GM11168 (cell line): Measurements from ENCODE around the gene CASS4.

Experiments
- in situ Hi-C: fragments of 300-500 bp; cut with MboI; formaldehyde crosslinking; loops from one replicate; pipeline ENCODE4 v1.12.0; 2022; ENCODE audit warnings: low sequenced_read_pairs; ENCODE audit not compliant: unreplicated experiment

CASS4 gene, protein sequence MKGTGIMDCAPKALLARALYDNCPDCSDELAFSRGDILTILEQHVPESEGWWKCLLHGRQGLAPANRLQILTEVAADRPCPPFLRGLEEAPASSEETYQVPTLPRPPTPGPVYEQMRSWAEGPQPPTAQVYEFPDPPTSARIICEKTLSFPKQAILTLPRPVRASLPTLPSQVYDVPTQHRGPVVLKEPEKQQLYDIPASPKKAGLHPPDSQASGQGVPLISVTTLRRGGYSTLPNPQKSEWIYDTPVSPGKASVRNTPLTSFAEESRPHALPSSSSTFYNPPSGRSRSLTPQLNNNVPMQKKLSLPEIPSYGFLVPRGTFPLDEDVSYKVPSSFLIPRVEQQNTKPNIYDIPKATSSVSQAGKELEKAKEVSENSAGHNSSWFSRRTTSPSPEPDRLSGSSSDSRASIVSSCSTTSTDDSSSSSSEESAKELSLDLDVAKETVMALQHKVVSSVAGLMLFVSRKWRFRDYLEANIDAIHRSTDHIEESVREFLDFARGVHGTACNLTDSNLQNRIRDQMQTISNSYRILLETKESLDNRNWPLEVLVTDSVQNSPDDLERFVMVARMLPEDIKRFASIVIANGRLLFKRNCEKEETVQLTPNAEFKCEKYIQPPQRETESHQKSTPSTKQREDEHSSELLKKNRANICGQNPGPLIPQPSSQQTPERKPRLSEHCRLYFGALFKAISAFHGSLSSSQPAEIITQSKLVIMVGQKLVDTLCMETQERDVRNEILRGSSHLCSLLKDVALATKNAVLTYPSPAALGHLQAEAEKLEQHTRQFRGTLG

DNA sequence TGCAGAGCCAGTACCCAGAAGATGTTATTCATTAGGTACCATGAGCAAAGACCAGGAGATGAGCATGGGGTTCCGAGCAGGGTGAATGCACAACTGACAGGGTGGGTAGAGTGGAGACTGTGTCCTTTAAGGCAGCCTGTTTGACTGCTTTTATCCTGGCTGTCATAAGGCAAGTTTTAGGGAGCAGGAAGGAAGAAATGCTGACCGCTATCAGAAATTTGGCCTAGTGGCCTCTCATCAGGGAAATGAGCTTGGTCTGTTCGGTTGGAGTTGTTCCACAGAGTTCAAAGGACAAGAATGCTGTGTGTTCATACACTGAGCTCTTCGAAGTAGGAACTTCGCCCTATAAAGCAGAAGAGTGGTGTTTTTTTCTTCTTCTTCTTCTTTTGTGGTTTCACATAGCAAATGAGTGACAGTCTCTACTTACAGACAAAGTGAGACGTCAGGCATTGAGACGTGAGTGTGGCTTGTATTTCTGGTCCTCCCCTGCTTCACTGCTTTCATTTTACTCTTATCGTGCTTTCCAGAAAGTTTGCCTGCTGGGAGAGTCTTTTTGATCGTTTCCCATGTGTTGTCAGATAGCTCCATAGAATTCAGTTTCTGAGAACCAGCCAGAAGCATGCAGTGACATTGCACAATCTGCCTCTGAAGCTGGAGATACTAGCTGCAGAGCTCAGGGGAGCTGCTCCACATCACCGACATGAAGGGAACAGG is at the start of gene CASS4:
TSS of gene CASS4 (plus strand) at position 502 of the 714 bp plus-strand sequence. CDS start at position 701, 199 bp downstream.
- in situ Hi-C loops: no loop called here

DNA sequence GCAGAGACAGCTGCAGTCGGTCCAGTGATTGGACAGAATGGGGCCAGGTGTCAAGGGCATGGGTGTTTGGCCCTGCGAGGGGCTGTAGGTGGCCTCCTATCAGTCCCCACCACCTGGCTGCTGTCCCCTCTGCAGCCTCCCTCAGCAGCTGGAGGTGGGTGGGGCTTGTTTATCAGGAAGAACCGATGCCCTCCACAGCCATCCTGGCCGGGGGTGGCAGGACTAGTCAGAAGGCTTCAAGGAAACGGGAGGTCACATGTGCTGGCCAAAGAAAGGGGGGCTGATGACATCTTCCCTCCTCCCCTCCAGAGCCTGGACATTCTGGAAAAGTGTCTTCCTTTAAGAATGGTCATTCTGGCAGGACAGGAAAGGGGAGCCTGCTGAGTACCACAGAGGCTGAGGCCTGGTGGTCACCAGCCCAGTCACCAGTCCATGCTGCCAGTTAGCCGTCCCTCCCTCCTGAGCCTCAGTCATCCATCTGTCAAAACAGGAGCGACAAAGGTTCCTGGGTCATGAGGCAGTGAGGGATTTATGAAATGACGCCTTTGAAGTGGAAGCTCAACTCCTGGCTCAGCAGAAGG is 49.1 kb upstream of the CASS4 start:
- in situ Hi-C loops: no loop called here

DNA sequence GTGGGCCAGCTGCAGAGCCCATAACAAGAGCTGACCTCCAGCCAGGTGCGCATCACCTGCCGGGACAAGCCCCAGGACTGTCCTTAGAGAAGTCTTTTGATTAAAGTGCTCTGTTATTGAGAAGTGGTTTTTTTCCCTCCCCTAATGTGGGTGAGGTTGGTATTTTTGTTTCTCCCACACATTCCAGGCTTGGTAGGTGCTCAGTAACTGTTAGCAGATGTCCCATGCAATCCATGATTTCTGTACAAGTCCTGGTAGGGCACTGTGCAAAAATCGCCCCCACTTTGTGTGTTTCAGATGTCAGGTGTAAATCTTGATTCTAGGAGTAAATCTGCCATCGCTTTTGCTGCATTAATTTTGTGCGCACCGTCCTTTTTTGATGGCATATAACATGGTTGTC is 48.6 kb upstream of the CASS4 start:
- in situ Hi-C loops: no loop called here

DNA sequence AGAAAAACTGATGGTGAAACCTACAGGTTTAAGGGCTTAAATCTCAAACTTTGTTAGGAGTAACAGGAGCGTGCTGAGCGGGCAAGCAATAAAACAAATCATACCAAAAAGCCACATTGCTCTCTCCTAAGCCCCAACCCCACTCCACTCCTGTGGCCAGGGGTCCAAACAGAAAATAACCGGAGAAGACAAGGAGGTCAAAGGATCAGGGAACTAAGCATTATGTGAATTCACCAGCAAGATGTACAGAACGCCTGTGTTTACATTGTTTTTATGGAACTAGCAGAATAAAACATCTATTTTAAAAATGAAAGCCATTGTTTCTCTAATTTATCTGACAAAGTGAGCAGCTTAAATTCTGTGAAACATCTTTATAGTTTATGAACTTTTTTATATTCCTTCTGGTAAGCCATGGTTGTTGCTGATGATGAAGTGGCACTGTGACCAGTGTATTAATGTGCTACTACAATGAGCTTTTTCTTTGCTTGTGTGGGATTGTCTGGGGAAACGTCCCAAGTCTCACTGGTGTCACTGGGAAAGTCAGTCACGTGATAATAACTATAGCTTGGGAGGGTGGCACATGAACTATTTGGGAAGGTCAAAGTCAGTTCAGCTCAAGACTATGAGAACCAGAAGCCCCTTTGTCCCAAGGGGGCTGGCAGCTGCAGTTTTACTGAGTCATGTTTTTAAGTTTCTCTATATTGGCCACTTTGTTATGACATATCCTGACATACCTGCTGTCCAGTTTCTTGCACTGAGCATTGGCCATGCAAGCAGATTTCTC is 43.5 kb upstream of the CASS4 start:
- in situ Hi-C loops: no loop called here

DNA sequence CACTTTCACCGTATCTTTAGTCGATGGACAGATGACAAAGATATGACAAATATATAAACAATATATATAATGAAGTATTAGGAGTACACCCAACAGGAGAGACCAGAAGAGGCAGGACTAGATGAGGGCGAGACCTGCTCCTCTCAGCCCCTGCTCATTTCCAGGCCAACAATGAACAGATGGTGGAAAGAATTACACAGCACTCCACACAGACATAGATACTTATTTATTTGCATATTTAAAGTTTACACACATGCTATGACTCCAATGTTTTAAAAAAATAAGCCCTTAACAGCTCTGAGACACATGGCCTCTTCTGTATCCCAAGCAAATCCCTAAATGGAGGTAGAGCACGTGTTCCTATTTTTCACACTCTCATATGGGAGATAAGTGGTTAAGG is 42.9 kb upstream of the CASS4 start:
- in situ Hi-C loops: no loop called here

DNA sequence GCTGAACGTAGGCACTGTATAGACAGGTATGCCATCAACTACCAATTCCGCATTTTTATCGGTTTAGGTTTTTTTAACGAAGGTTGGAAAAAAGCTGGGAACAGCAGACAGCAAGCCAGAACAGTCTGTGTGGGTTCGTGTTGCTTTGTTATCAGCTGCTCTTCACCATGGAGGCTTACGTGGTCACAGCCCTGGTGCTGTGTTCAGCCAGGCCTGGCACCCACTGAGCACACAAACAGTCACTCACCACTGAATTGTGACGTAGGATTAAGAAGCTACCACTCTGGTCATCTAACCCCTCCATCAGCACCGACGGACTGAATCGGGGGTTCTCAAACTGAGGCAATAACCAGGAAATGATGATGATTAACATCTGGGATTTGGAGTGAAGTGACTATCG is 40.1 kb upstream of the CASS4 start:
- in situ Hi-C loops: no loop called here

DNA sequence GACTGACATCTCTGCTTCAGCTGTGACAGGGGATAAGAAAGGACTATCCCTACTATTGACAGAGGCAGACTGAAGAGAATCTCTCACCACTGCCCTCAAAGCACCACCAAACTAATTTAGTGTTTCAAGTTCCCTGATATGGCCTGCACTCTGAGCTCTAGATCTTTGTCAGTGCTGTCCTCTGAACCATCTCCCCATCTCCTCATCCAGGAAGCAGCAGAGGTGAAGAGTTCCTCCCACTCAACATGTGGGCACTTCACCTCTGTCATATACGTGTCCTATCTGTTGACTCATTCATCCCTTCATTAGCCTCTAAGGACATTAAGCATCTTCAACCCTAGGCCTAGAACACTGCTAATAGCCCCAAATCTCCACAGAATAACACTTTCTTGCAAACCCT is 39.2 kb upstream of the CASS4 start:
- in situ Hi-C loops: no loop called here

DNA sequence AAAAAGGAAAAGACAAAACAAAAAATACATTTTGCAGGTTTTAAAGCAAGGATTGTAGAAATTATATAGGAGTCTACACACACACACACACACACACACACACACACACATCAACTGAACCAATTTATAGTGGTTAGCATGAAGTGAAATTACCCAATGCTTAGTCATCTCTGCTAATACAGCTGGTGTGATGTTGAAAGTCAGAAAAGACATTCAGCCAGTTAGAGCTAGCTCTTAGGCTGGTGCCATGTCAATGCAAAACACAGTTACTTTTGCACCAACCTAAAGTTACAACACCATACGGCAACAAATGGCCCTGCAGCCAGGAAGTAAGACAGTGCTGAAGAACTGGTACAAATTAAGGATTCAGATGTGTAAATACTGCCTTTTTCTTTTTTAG is 38.1 kb upstream of the CASS4 start:
- in situ Hi-C loops: no loop called here

DNA sequence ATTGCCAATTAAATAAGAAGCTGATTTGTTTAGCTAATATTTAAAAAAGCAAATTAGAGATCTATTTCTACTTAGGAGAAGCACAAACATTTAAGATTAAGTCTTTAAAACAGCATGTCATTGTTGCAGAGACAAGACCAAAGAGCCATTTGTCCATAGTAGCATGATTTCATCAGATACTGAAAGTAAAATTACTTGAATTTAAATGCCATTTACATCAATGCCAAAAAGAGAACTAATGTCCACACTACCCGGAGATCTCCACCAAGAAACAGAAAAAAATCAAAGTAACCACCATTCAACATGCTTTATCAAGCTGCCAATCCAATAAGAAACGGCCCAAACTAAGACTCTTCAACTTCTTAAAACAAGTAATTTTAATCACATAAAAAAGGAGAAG is 35.7 kb upstream of the CASS4 start:
- in situ Hi-C loops: no loop called here

DNA sequence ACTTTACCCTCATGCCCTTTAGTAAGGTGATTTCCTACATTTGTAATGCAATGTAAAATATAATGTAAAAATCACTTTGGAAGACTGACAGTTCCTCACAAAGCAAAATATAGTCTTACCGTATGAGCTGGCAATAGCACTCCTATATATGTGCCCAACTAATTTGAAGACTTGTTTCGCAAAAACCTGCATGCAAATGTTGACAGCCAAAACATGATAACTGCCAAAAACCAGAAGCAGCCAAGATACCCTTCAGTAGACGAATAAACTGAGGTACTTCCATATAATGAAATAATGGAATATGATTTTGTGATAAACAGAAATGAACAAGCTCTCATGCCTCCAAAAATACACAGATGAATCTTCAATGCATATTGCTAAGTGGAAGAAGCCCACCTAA is 33.7 kb upstream of the CASS4 start:
- in situ Hi-C loops: no loop called here

DNA sequence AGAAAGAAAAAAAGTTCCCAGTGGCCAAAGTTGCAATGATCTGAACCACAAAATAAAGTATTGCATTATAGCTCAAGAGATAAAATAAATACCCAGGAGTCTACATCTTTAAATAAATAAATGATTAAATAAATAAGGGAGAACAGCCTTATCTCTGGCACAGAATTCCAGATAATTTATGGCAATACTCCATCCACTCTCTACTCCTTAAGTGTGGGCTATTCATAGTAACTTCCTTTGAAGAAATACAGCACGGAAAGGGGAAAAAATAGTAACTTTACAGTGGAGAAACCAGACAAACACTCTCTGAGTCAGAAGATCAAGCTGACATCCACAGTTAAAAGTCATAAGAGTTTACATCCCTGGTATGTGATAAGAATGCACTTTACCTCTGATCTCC is 31.7 kb upstream of the CASS4 start:
- in situ Hi-C loops: no loop called here

DNA sequence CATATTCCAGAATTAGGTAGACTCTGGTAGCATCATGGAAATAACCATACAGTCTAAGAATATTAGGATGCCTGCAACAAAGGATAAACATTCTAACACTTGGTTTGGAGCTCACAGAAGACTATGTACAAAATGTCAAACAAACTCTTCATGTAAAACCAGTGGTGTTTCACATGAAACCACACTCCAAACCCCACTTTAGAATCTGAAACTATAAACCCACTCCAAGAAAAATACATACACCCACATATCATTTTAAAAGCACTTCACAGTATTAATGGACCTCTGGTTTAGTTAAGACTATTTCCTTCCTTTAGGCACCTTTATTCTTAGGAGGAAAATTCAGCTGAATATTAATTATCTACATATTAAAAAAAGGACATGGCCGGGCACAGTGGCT is 30.6 kb upstream of the CASS4 start:
- in situ Hi-C loops: no loop called here

DNA sequence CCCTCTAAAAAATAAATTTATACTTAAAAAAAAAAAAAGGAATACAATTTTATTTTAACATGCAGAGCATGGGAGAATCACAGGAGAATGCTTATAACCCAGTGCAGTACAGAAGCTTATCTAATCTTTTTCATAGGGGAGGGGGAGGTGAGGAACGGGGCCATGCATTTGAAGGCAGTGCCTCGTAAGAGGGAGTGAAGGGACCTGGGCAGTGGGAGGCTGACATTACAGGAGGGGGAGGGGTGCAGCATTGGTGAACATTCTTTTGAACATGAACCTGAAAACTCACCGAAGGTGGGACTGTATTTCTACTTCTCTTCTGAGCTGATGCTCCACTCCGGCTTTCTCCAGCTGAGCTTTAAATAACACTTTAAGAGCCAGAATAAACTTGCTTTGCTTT is 29.4 kb upstream of the CASS4 start:
- in situ Hi-C loops: no loop called here

DNA sequence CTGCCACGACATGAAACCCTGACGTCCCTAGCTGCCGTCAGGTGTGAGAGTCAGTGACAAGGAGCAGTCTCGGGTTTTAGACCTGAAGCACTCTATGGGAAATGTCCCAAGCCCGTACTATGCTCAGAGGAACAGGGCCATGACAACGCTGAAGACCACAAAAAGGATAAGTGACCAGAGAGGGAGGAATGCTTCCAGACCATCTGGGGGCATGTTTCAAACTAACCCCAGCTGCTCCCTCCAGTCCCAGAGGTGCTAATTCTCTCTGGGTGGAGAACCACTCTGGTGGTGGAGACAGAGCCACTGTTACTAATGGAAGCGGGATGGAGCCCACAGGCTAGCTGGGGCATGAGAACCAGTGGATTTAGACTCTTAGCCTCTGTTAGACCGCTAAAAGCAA is 28.7 kb upstream of the CASS4 start:
- in situ Hi-C loops: no loop called here

DNA sequence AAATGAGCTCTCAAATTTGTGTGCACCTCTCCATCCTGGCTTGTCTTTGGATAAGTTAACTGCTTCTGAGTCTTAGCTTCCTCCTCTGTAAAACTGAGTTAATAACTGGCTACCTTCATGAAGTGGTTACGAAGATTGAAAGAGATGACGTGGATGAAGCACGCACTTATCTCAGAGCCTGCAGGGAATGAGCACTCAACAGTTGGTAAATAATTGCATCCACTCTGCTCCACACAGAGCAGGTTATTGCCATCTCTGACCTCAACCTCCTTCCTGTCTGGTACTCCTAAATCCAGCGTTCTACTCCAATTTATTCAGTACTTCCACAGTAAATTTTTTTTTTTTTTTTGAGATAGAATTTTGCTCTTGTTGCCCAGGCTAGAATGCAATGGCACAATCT is 26.9 kb upstream of the CASS4 start:
- in situ Hi-C loops: no loop called here

DNA sequence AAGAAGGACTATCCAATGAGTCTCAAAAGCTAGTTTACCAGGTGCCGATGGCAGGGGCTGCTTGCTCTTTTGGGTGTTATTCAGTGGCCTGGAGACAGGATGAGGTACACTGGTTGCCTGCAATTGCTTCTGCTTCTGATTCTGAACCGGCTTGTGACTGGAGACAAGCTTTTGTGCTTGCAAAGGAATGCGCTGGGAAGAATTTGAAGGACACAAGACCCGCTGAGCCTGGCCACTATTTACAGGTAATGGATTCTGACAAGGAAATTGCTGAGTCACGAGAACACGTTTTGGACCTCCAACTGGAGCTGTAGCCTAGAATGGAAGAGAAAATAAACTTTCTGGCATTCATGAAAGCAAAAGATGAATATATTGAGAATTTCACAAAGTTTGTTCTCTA is 25.8 kb upstream of the CASS4 start:
- in situ Hi-C loops: no loop called here

DNA sequence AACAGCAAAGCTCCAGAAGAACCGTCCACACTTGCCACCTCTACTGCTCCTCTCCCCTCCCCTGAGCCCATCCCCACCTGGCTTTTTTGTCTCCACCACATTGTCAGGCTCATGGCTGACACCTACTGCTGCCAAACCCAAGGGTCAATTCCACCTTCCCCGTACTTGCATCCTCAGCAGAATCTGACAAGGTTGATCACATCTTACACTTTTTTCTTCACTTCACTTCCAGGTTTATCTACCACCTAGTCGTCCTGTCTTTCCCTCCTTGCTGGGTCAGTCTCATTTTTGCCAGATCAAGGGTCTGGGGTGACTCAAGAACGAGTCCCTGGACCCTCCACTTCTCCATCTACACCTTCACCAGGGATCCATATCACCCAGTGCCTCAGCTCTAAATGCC is 23.2 kb upstream of the CASS4 start:
- in situ Hi-C loops: no loop called here

DNA sequence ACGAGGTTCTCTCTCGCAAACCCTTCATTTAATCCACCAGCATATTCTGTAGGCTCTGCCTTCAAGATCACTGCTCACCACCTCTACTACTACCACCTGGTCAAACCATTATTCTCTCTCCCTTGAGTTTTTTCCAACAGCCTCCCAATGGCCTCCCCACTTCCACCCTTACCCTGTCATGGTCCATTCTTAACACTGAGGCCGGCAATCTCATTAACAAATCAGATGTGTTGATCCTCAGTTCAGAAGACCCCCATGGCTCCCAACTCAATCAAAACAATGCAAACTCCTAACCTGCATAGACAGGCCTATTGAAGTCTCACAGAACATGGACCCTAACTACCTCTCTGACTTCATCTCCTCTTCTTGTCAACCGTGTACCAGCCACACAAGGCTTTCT is 22.3 kb upstream of the CASS4 start:
- in situ Hi-C loops: loop anchor here (10.0 kb wide), 1 partner anchor 85 kb away; no protein-coding TSS in a partner anchor

DNA sequence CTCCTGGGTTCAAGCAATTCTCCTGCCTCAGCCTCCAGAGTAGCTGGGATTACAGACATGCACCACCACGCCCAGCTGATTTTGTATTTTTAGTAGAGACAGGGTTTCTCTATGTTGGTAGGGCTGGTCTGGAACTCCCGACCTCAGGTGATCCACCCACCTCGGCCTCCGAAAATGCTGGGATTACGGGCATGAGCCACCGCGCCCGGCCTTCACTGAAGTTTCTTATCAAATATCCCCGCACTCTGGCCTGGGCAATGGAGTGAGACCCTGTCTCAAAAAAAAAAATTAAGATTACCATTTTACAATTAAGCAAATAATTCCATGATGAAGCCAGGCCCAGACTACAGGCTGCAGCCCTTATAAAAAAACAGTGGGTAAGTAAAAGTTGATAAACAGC is 21.7 kb upstream of the CASS4 start:
- in situ Hi-C loops: loop anchor here (10.0 kb wide), 1 partner anchor 84 kb away; no protein-coding TSS in a partner anchor

DNA sequence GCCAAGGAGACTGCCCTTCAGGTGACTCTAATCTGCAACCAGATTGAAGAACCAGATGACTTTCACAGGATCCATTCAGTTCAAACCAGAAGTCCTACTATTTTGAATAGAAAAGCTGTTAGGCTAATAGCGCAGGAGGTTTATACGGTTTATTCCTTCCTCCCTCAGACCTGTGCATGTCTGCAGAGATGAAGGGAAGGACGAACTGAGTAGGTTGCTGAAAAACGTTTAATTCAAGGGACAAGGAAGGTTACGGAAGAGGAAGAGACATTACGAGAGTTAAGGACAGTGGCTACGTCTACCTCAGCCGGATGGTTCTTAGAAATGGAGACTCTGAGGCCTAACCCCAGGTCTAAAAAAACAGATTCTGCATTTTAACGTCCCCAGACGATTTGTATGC is 21.0 kb upstream of the CASS4 start:
- in situ Hi-C loops: loop anchor here (10.0 kb wide), 1 partner anchor 84 kb away; no protein-coding TSS in a partner anchor
